ENCODE data around the gene SPIN1.
"Not testable (repeated sequence)": the region's sequence is repeated elsewhere in the genome, so short reads cannot be mapped to it uniquely, and the experiment has no call there.

DNA sequence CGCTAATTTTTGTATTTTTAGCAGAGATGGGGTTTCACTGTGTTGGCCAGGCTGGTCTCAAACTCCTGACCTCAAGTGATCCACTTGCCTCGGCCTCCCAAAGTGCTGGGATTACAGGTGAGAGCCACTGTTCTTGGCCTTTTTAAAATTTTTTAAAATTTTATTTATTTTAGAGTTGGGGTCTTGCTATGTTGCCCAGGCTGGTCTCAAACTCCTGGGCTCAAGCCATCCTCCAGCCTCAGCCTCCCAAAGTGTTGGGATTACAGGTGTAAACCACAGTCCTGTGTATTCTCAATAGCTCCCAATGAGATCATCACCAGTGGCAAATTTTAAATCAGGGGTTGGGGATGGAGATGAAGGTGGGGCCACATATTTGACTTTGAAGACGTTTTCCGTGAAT lies 2.1 kb upstream of the SPIN1 start:
- TF ChIP-seq, protein P1, sequence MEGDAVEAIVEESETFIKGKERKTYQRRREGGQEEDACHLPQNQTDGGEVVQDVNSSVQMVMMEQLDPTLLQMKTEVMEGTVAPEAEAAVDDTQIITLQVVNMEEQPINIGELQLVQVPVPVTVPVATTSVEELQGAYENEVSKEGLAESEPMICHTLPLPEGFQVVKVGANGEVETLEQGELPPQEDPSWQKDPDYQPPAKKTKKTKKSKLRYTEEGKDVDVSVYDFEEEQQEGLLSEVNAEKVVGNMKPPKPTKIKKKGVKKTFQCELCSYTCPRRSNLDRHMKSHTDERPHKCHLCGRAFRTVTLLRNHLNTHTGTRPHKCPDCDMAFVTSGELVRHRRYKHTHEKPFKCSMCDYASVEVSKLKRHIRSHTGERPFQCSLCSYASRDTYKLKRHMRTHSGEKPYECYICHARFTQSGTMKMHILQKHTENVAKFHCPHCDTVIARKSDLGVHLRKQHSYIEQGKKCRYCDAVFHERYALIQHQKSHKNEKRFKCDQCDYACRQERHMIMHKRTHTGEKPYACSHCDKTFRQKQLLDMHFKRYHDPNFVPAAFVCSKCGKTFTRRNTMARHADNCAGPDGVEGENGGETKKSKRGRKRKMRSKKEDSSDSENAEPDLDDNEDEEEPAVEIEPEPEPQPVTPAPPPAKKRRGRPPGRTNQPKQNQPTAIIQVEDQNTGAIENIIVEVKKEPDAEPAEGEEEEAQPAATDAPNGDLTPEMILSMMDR (conservative IDR thresholded peaks at IDR 0.05; ENCODE audit: low read depth, low read length) = not testable (repeated sequence)
- TF ChIP-seq EZH2phosphoT487 (IDR thresholded peaks at IDR 0.05; ENCODE audit: borderline replicate concordance, low read length) = not testable (repeated sequence)
